ENCODE results near the gene NF2.

The NF2 gene

GRCh38 chr22:29633514-29634312, 30.3 kb downstream of the NF2 start:
- DNase-seq: no peak

- DNase-seq: no peak
Measured at GRCh38 chr22:29634847-29635246, 31.4 kb downstream of the NF2 start.

DNA sequence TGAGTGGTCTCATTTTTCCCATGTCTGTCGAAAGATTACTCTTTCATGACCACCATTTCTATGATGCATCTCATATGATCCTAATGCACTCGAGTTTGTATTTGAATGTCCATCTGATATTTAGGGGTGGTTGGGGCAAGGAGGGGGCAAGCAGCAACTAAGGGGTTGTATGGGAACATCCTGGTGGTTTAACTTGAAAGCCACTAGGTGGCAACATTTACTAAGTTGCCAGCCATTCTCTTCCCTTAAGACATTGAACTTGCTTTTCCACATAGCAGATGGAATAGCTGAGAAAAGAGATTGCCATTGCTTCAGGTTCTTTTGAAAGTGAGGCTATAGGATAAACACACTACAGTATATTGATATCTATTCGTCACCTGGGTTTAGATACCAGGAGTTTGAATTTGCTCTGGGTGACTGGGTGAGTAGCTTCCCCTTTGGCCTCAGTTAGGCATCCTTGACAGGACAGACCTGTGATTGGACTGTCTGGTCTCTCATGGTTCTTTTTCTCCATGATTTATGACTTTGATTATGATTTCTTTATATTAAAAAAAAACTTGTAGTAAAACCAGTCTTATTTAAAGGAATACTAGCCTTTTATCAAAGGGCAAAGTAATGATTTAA, 32.4 kb downstream of the NF2 start:
- no peak for DNase-seq

DNA sequence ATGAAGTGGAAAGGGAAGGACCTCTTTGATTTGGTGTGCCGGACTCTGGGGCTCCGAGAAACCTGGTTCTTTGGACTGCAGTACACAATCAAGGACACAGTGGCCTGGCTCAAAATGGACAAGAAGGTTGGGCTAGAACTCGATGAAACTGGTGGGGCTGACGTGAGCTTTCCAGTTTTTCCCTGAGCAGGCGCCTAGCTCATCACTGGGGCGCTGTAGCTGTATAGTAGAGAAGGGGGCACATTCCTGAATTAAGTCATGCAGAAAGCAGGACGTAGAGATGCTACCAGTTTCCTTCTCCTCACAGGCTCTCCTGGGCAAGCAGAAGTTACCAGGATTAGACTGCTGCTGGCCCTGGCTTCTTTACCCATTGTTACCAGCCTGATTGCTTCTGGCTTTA, 33.3 kb downstream of the NF2 start:
- no peak for DNase-seq

DNA sequence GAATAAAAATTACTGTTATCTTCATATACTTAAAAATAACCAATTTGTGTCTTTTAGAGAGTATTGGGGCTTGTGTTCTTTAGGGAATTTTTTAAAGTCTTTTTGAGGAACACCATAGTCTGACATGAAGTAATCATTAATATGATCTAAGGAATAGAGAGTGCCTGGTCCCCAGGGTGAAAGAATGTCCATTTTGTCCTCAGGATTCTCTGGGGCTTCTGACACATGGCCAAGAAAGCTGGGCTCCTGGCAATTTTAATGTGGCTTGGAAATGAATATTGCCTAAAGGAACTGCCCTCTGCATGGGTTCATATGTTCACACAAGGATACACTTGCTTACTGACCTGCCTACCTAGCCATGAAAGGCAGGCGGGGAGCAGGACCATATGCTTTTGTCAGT, 33.7 kb downstream of the NF2 start:
- no peak for DNase-seq

DNA sequence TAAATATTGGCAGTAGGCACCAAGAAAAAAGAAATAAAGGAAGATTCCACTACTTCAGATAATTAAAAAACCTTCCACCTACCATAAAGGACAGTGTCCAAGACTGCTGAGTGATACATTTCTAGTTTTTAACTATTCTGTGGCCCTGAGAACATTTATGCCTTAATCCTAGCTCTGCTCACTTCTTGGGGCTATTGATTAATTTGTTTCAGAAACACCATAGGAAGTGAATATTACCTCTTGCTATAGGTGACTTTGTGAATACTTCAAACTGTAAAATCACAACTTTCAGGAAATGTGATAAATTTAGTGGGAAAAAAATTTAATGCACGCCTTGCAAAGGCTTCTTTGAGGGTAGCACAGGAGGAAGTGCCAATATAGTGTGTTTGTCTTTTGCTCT, 35.2 kb downstream of the NF2 start:
- DNase-seq: no peak

DNA sequence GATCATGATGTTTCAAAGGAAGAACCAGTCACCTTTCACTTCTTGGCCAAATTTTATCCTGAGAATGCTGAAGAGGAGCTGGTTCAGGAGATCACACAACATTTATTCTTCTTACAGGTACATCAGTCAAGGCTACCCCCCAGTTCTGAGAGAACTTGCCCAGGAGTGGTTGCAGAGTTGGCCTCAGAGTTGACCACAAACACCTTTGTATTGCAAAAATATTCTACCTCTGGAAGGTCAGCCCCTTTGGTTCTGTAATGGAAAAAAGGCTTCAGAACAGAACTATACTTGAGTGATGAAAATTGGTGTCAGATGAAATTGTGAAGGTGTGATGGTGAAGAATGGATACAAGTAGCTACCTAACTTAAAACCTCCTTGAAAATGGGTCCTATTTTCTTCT, 35.7 kb downstream of the NF2 start:
- no peak for DNase-seq

- DNase-seq: no peak
Measured at GRCh38 chr22:29641042-29641699, 37.7 kb downstream of the NF2 start.

GRCh38 chr22:29641700-29642330, 38.4 kb downstream of the NF2 start:
- DNase-seq: no peak

DNA sequence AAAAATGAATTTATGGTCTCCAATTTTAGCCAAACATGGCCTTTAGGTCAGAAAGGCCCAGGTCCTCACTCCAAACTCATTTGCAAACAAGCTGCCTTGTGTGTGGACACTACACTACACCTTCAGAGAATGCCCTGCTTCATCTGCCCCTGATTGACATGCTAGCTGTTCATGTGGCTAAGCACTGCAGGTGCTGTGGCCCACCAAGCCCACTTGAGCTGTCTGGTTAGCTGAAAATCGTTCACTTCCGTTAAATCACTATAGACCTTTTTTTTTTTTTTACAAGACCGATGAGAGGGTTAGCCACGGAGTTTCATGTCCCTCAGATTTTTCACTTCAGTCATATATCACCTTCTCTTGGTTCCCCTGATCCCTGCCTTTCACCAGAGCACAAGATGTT, 39.3 kb downstream of the NF2 start:
- DNase-seq: no peak

- DNase-seq: no peak
Measured at GRCh38 chr22:29647954-29648737, 44.7 kb downstream of the NF2 start.

GRCh38 chr22:29650370-29650769, 46.9 kb downstream of the NF2 start:
- DNase-seq: no peak

DNA sequence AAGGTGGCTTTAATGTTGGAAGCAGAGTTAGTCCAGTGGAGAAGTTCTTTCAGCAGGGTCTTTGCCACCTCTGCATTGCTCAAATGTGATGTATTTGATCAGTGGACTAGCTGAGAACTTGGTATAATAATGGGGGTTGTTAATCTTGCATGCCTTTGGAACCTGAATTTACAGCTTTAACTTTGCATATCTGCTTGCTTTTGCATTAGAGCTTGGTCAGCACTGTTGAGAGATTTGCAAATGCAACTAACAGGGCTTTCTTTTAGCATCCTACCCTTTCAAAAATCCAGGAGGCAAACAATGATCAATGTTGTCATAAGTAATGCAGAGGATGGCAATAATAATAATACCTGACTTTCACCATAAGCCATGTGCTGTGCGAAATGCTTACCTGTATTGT, 48.2 kb downstream of the NF2 start:
- no peak for DNase-seq

- no peak for DNase-seq
Measured at GRCh38 chr22:29654420-29654819, 51.0 kb downstream of the NF2 start.

DNA sequence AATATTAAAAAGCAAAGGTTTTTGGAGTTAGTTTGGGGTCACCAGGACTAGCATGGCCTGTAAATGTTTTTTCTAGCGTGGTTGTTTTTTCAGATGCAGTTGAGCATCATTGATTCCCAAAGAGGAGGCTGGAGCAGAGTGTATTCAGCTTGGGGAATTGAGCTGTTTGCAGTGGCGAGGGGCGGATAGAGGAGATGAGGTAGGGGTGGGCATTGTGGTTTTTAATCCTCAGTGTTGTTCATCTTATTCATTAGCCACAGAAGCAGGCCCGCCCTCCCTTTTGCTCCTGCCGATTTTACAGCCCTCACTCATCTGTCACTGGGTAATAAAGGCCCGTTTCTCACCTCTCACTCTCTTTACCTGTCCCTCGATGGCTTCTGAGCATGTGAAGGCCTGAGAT, 51.4 kb downstream of the NF2 start:
- no peak for DNase-seq

GRCh38 chr22:29658176-29658575, 54.7 kb downstream of the NF2 start:
- no peak for DNase-seq

DNA sequence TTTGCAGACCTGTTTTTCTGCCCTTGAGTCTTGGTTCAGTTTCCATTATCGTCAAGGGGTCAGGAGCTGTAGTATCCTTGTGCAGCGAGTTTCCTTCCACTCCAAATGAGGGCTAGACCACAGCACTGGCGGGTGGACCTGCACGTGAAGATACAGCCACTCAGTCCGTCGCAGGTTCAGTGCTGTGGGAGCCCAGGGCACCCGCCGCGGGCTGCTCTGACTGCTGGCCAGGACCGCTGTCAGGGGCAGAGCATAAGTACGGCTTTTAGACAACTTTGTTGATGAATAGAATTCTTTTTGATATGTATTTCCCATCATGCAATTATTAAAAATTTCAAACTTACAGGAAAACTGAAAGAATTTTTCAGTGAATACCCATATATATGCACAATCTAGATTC, 56.6 kb downstream of the NF2 start:
- no peak for DNase-seq

DNA sequence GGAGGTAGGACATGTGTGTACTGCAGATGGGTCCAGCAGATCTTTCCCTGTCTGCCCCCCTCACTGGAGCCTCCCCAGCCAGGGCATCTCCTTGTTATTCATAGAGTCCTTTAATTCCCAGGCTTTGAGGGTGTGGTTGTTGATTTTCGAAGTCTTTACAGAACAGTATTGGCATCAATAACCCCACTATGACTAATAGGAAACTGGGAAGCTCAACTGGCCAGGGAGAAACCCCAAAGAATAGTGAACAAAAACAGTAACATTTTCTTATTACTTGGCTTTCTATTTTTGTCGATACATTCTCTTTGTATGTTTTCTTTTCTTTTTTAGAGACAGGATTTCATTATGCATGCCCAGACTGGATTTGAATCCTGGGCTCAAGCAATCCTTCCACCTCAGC, 57.9 kb downstream of the NF2 start:
- no peak for DNase-seq

- no peak for DNase-seq
Measured at GRCh38 chr22:29663180-29663821, 59.9 kb downstream of the NF2 start.

GRCh38 chr22:29665486-29665885, 62.1 kb downstream of the NF2 start:
- DNase-seq: no peak

DNA sequence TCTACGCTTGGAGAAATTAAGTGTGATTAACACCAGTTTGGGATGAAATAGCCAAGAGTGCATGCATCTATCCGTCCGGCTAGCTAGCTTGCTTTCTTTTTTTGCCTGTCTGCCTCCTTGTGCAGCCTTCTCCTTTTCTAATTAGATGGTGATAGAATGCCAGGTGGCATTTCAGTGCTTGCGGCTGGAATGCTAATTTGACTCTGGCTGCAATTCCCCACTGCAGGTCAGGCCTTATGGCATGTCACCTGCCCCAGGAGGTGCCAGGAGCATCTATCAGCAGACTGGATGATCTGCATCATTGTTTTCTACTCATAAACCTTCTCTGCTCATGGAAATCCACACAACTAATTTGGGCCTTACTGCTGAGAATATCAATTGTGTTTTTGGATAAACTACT, 65.2 kb downstream of the NF2 start:
- no peak for DNase-seq

- no peak for DNase-seq
Measured at GRCh38 chr22:29670626-29671025, 67.2 kb downstream of the NF2 start.
